SK-N-MC (cell line): ENCODE data around the gene RPN1.

Source experiments
- EZH2 ChIP-seq: fragments of 200-600 bp; sonication (generic); IDR thresholded peaks from one replicate; pipeline ENCODE4 v1.6.1; 2017; ENCODE audit warnings: antibody characterized with exemption
- FOXP2 ChIP-seq: optimal IDR thresholded peaks from 2 replicates; pipeline ENCODE3; 2011; ENCODE audit warnings: mild to moderate bottlenecking, moderate library complexity; ENCODE audit not compliant: insufficient read depth; ENCODE audit errors: extremely low read length, control extremely low read depth
- POLR2AphosphoS5 ChIP-seq: IDR thresholded peaks from 2 replicates; pipeline ENCODE4 v1.6.1; 2012; ENCODE audit warnings: mild to moderate bottlenecking, low read depth, low read length, borderline replicate concordance

DNA sequence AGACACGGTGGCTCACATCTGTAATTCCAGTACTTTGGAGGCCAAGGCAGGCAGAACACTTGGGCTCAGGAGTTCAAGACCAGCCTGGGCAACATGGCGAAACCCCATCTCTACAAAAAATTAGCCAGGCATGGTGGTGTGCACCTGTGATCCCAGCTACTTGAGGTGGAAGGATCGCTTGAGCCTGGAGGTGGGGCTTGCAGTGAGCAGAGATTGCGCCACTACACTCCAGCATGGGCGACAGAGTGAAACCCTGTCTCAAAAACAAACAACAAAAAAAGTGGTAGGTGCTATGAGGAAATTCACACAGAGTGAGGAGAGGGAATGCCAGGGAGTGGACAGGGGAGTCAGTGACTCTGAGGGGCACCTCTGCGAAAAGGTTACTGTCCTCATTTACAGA, 29.4 kb downstream of the RPN1 start:
- TF ChIP-seq POLR2AphosphoS5 (no peak), EZH2 (no peak), FOXP2 (no peak)
